GM12878 (cell line): Measurements from ENCODE around the gene SESTD1. TPM values are rescaled to one million over a fixed set of nuclear protein-coding genes. Genes with fewer than 3 reads are reported as not detected.
A peak's percentile ranks its signal among the peaks of the same experiment; 100 is the strongest.

Experiments
- ATAC-seq: fragments of 200-7000 bp; cut with Tn5 transposase; 3 replicates; pipeline ENCODE4 v1.9.1; 2020; ENCODE audit warnings: mild to moderate bottlenecking, moderate library complexity
- BruUV-seq: library from RNA; stranded (reverse); fragments of 400-500 nt; replicated peaks from 2 replicates; lab custom pipeline; 2021; lab: Mats Ljungman, UMichigan
- CTCF ChIA-PET: fragments of 300-600 bp; sonication (Branson Sonifier 250); formaldehyde crosslinking; extraction: SDS; loops from one replicate; lab custom pipeline; 2021; ENCODE audit warnings: inconsistent platforms; lab: Yijun Ruan, JAX
- POLR2A ChIA-PET: fragments of 350-600 bp; formaldehyde crosslinking; extraction: SDS; loops from one replicate; lab custom pipeline; 2021; ENCODE audit warnings: inconsistent platforms; lab: Charles Lee
- RAD21 ChIA-PET: fragments of 300-600 bp; sonication (Branson Sonifier 250); formaldehyde crosslinking; loops from one replicate; lab custom pipeline; 2023; ENCODE audit warnings: antibody characterized with exemption; ENCODE audit not compliant: unreplicated experiment; lab: Charles Lee
- SMC1A ChIA-PET: fragments of 300-600 bp; sonication (Branson Sonifier 250); formaldehyde crosslinking; loops from one replicate; lab custom pipeline; 2023; ENCODE audit not compliant: unreplicated experiment, uncharacterized antibody; lab: Charles Lee
- DNase-seq: peaks from one replicate; pipeline ENCODE4 v3.0.0-alpha.2; 2011; ENCODE audit warnings: low read depth, low spot score
- FAIRE-seq: peaks from 3 replicates; lab custom pipeline; 2011; peaks lifted over from hg19 to GRCh38; lab: Jason Lieb, UNC
- H2AFZ ChIP-seq: 2 replicates; pipeline ENCODE4 v1.6.0; 2011; ENCODE audit warnings: low read depth, low read length, control low read depth; ENCODE audit not compliant: control insufficient read depth
- H3K27ac ChIP-seq: 2 replicates; pipeline ENCODE4 v1.5.1; 2011; ENCODE audit warnings: control low read depth; ENCODE audit not compliant: control insufficient read depth, insufficient read depth
- H3K27me3 ChIP-seq, 2 experiments: replicated peaks in 1 of 2; 2 replicates each; pipeline versions ENCODE4 v1.6.0 to v1.6.1; 2011; ENCODE audit warnings: low read length in 1 of 2; ENCODE audit not compliant: control insufficient read depth in 2 of 2, insufficient read depth in 2 of 2
- H3K36me3 ChIP-seq, 2 experiments: 2 replicates each; pipeline ENCODE4 v1.5.1; 2011; ENCODE audit warnings: low read length in 1 of 2; ENCODE audit not compliant: control insufficient read depth in 2 of 2, insufficient read depth in 2 of 2
- H3K4me1 ChIP-seq: 2 replicates; pipeline ENCODE4 v1.6.1; 2011; ENCODE audit warnings: mild to moderate bottlenecking, low read length, moderate library complexity, mixed read lengths; ENCODE audit not compliant: control insufficient read depth, insufficient read depth
- H3K4me2 ChIP-seq: 2 replicates; pipeline ENCODE4 v1.6.0; 2011; ENCODE audit warnings: control low read depth; ENCODE audit not compliant: control insufficient read depth, insufficient read depth
- H3K4me3 ChIP-seq: fragments of 200-600 bp; sonication (generic); 2 replicates; pipeline ENCODE4 v1.5.1; 2016
- H3K79me2 ChIP-seq: 2 replicates; pipeline ENCODE4 v1.6.0; 2011; ENCODE audit warnings: low read length; ENCODE audit not compliant: control insufficient read depth, insufficient read depth
- H3K9ac ChIP-seq: 2 replicates; pipeline ENCODE4 v1.8.0; 2011; ENCODE audit warnings: low read length, control low read depth, mixed read lengths; ENCODE audit not compliant: control insufficient read depth, insufficient read depth
- H3K9me3 ChIP-seq: replicated peaks from 3 replicates; pipeline ENCODE4 v1.5.1; 2011; ENCODE audit warnings: mild to moderate bottlenecking, low read length; ENCODE audit not compliant: control insufficient read depth, insufficient read depth
- H4K20me1 ChIP-seq: 2 replicates; pipeline ENCODE4 v1.6.0; 2011; ENCODE audit not compliant: control insufficient read depth, insufficient read depth
- RCOR1 ChIP-seq: conservative IDR thresholded peaks from 2 replicates; pipeline ENCODE4 v1.6.1; 2012; ENCODE audit warnings: low read depth, low read length, improper control_type of control experiment
- whole genome bisulfite sequencing: methylation state at CpG from one replicate; pipeline ENCODE4 v1.1.6; 2016; ENCODE audit warnings: low lambda C conversion rate; ENCODE audit not compliant: insufficient replicate concordance, insufficient coverage; ENCODE audit errors: missing lambda C conversion rate; 5-methylcytosine and 5-hydroxymethylcytosine counted together
- in situ Hi-C: fragments of 300-500 bp; cut with MboI; formaldehyde crosslinking; loops from 9 replicates; pipeline ENCODE4 v1.14.3; 2018; ENCODE audit warnings: mixed read lengths
- intact Hi-C: fragments of 100-400 bp; cut with micrococcal nuclease; formaldehyde crosslinking; loops from one replicate; pipeline ENCODE4 v1.14.2; 2022; ENCODE audit not compliant: unreplicated experiment
- polyA plus RNA-seq, 11 experiments: library from polyadenylated mRNA; depleted of rRNA in 4 of 11; unstranded in 6 of 11; stranded (reverse) in 5 of 11; fragments of >200 nt; fragmentation: Nextera tagmentation in 4 of 11; fragmentation: Illumina TruSeq in 1 of 11; extraction: Ambion mirVana in 4 of 11; extraction: Trizol in 1 of 11; gene quantifications; 1 replicate in 1 of 11; 2 replicates in 10 of 11; pipeline versions ENCODE4 v1.2.1 to v1.2.3, GENCODE V29; 2011 to 2016; ENCODE audit warnings: inconsistent platforms in 2 of 11, missing spikeins in 2 of 11, low read depth in 1 of 11
- total RNA-seq, 4 experiments: library from RNA; depleted of rRNA in 3 of 4; stranded (reverse); fragments of >200 nt in 3 of 4; fragmentation: Illumina TruSeq in 1 of 4; extraction: Trizol in 1 of 4; gene quantifications; 2 replicates each; pipeline versions ENCODE4 v1.2.1 to v1.2.3, GENCODE V29; 2013 to 2021
- TF ChIP-seq, protein P1 (sequence below): IDR thresholded peaks from 2 replicates; pipeline ENCODE4 v1.6.1; 2011; ENCODE audit warnings: borderline replicate concordance, low read depth, mild to moderate bottlenecking, moderate library complexity, low read length; ENCODE audit not compliant: insufficient read depth, poor library complexity, severe bottlenecking

Gene SESTD1
- total and polyA plus RNA-seq, 10 of the 15 experiments (the other 5 are each of a cell fraction or from before 2014, with no cell fraction given): 4.4 to 22.7 (median 9.5) TPM

- no peak for TF ChIP-seq RCOR1
- TF ChIP-seq, protein P1, sequence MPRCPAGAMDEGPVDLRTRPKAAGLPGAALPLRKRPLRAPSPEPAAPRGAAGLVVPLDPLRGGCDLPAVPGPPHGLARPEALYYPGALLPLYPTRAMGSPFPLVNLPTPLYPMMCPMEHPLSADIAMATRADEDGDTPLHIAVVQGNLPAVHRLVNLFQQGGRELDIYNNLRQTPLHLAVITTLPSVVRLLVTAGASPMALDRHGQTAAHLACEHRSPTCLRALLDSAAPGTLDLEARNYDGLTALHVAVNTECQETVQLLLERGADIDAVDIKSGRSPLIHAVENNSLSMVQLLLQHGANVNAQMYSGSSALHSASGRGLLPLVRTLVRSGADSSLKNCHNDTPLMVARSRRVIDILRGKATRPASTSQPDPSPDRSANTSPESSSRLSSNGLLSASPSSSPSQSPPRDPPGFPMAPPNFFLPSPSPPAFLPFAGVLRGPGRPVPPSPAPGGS: no peak
- TF ChIP-seq, all 136 proteins: peak for 0
- Histone ChIP-seq H3K27me3 (no peaks in the 10 kb centered on the region), H3K79me2 (peaks cover 2% of the 10 kb centered on the region), H3K9ac (no peak overlapping the region), H3K4me3 (no peak overlapping the region), H3K4me1 (no peaks in the 10 kb centered on the region), H3K4me2 (no peak overlapping the region), H3K9me3 (no peaks in the 10 kb centered on the region; the same call in 1 of the 3 replicates), H2AFZ (no peak overlapping the region), H4K20me1 (no peaks in the 10 kb centered on the region), H3K36me3 (no peaks in the 10 kb centered on the region), H3K27ac (no peak overlapping the region)
- SMC1A ChIA-PET: interaction anchor here (0.7 to 1.8 kb wide), 9 partner anchors 10 to 311 kb away, joined by 3 to 8 read pairs (median 4); no protein-coding TSS in a partner anchor
- BruUV-seq: no TSS peak
- ATAC-seq: peak; percentile 32; the same call in 2 of the 3 replicates
- peak; percentile 7 for FAIRE-seq
- 91% methylated on average over 1 of the region's 1 CpG for WGBS
- RAD21 ChIA-PET: no interaction called here
- CTCF ChIA-PET: interaction anchor here (1.8 to 3.5 kb wide), 3 partner anchors 10 to 18 kb away, joined by 6 to 30 read pairs (median 18); no protein-coding TSS in a partner anchor
- in situ Hi-C loops (no loop called here), intact Hi-C loops (no loop called here)
- POLR2A ChIA-PET: interaction anchor here (1.9 to 3.3 kb wide), 3 partner anchors 10 to 25 kb away, joined by 5 to 10 read pairs (median 10); no protein-coding TSS in a partner anchor
- DNase-seq: no peak
These were observed 26.6 kb downstream of the SESTD1 start for GRCh38 chr2:179238027-179238426.
